Ovary (tissue), 3 donors: ENCODE results near the gene NEU4.

Source experiments
- EP300 ChIP-seq: sonication (generic); formaldehyde crosslinking; IDR thresholded peaks from one replicate; pipeline ENCODE4 v1.6.1; 2017; ENCODE audit warnings: antibody characterized with exemption
- POLR2A ChIP-seq: fragments of 450-650 bp; IDR thresholded peaks from one replicate; pipeline ENCODE4 v1.6.1; 2017; ENCODE audit warnings: antibody characterized with exemption, mild to moderate bottlenecking, moderate library complexity
- TF ChIP-seq, protein P1 (sequence below), 3 donors: fragments of 450-650 bp in 2 of 3; fragments of 200-600 bp in 1 of 3; IDR thresholded peaks; one replicate each; pipeline versions ENCODE4 v1.5.1 to v1.8.0; 2016 to 2022; ENCODE audit warnings: antibody characterized with exemption in 3 of 3, mild to moderate bottlenecking in 1 of 3
- donor health status: DM: no; HTN: no; CAD: no.

DNA sequence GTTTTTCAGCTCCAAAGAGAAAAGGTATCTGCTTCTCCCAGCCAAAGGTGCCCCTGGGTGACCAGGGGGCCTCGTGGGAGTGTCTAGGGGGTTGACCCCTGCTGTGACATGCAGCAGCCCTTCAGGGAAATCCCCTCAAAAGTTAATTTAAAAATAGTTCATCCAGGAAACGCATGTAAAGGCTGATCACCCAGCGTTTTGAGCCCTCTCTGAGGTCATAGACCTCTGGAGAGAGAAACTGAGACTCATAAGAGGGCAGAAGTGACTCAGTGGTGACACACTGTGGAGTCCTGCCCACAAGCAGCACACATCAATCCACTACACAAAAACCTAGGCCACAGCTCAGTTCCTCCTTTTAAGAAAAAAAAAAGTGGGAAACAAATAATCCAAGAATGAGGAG, 20.4 kb upstream of the NEU4 start:
- TF ChIP-seq, protein P1, sequence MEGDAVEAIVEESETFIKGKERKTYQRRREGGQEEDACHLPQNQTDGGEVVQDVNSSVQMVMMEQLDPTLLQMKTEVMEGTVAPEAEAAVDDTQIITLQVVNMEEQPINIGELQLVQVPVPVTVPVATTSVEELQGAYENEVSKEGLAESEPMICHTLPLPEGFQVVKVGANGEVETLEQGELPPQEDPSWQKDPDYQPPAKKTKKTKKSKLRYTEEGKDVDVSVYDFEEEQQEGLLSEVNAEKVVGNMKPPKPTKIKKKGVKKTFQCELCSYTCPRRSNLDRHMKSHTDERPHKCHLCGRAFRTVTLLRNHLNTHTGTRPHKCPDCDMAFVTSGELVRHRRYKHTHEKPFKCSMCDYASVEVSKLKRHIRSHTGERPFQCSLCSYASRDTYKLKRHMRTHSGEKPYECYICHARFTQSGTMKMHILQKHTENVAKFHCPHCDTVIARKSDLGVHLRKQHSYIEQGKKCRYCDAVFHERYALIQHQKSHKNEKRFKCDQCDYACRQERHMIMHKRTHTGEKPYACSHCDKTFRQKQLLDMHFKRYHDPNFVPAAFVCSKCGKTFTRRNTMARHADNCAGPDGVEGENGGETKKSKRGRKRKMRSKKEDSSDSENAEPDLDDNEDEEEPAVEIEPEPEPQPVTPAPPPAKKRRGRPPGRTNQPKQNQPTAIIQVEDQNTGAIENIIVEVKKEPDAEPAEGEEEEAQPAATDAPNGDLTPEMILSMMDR (IDR thresholded peaks at IDR 0.05): no peak
- no peak for TF ChIP-seq POLR2A
- TF ChIP-seq EP300: no peak
